CD4-positive, alpha-beta memory T cell (primary cell): ENCODE results near the gene USP47. TPM values are rescaled to one million over a fixed set of nuclear protein-coding genes. Genes with fewer than 3 reads are reported as not detected.

Experiments
- CTCF ChIA-PET: fragments of 350-600 bp; sonication (Branson Sonifier 250); formaldehyde crosslinking; loops from one replicate; lab custom pipeline; 2021; ENCODE audit warnings: inconsistent platforms; ENCODE audit not compliant: partially characterized antibody; lab: Charles Lee
- POLR2A ChIA-PET: fragments of 350-600 bp; sonication (Branson Sonifier 250); formaldehyde crosslinking; loops from one replicate; lab custom pipeline; 2021; ENCODE audit not compliant: partially characterized antibody; lab: Charles Lee
- DNase-seq, 5 donors: peaks; one replicate each; pipeline versions ENCODE4 v3.0.0 to v3.0.0-alpha.2; 2020 to 2022; ENCODE audit warnings: mixed read lengths in 1 of 5
- H3K27ac ChIP-seq: one replicate; pipeline ENCODE4 v1.7.0; 2013; ENCODE audit warnings: low read depth, low read length
- H3K27me3 ChIP-seq: 2 replicates; pipeline ENCODE4 v1.7.0; 2013; ENCODE audit warnings: mild to moderate bottlenecking, low read length, moderate library complexity; ENCODE audit not compliant: insufficient read depth
- H3K36me3 ChIP-seq: 2 replicates; pipeline ENCODE4 v1.7.0; 2013; ENCODE audit warnings: mild to moderate bottlenecking, low read length, moderate library complexity; ENCODE audit not compliant: insufficient read depth
- H3K4me1 ChIP-seq: 2 replicates; pipeline ENCODE4 v1.7.0; 2013; ENCODE audit warnings: mild to moderate bottlenecking, low read length, moderate library complexity; ENCODE audit not compliant: insufficient read depth
- H3K4me3 ChIP-seq, 2 donors: one replicate each; pipeline ENCODE4 v1.7.0; 2013; ENCODE audit warnings: low read length in 2 of 2, mild to moderate bottlenecking in 1 of 2
- H3K9me3 ChIP-seq, 2 donors: one replicate each; pipeline ENCODE4 v1.7.0; 2013; ENCODE audit warnings: low read length in 2 of 2, control low read depth in 1 of 2; ENCODE audit not compliant: control insufficient read depth in 1 of 2
- H3K27ac Mint-ChIP-seq, 7 donors: one replicate each; pipeline ENCODE4 v1.8.0; 2020 to 2021; ENCODE audit warnings: mixed read lengths in 7 of 7, mild to moderate bottlenecking in 6 of 7, inconsistent platforms in 3 of 7, moderate library complexity in 3 of 7
- H3K27me3 Mint-ChIP-seq, 2 donors: one replicate each; pipeline ENCODE4 v1.8.0; 2020 to 2021; ENCODE audit warnings: mixed read lengths in 2 of 2
- H3K36me3 Mint-ChIP-seq, 2 donors: one replicate each; pipeline ENCODE4 v1.8.0; 2020 to 2021; ENCODE audit warnings: mixed read lengths in 2 of 2, inconsistent platforms in 1 of 2, mild to moderate bottlenecking in 1 of 2
- H3K4me1 Mint-ChIP-seq, 4 donors: one replicate each; pipeline ENCODE4 v1.8.0; 2020 to 2021; ENCODE audit warnings: mixed read lengths in 4 of 4, mild to moderate bottlenecking in 1 of 4
- H3K4me3 Mint-ChIP-seq, 8 donors: one replicate each; pipeline ENCODE4 v1.8.0; 2020 to 2021; ENCODE audit warnings: mixed read lengths in 8 of 8, mild to moderate bottlenecking in 7 of 8, moderate library complexity in 6 of 8, inconsistent platforms in 3 of 8
- H3K9me3 Mint-ChIP-seq, 8 donors: one replicate each; pipeline ENCODE4 v1.8.0; 2020 to 2021; ENCODE audit warnings: mixed read lengths in 8 of 8, mild to moderate bottlenecking in 5 of 8, inconsistent platforms in 3 of 8, moderate library complexity in 1 of 8
- intact Hi-C: fragments of 100-400 bp; cut with micrococcal nuclease; formaldehyde crosslinking; loops from one replicate; pipeline ENCODE4 v1.15.1; 2023
- polyA plus RNA-seq, 2 donors: library from polyadenylated mRNA; unstranded; fragments of 300-500 nt; fragmentation: Illumina TruSeq; gene quantifications; one replicate each; pipeline ENCODE4 v1.2.3, GENCODE V29; 2021
- total RNA-seq, 2 experiments: library from RNA; stranded (reverse); gene quantifications; one replicate each; pipeline ENCODE4 v1.2.3, GENCODE V29; 2021

Gene USP47
- total and polyA plus RNA-seq, 4 experiments from 2014 or later = 43.7 to 65.9 (median 56.9) TPM

- no peak overlapping the region for H3K4me3 ChIP-seq
- intact Hi-C loops = no loop called here
- H3K9me3 ChIP-seq = no peaks in the 10 kb centered on the region
- H3K4me3 Mint-ChIP-seq = no peak overlapping the region
- ChIA-PET POLR2A (no interaction called here), CTCF (interaction anchor here (1.2 kb wide), 1 partner anchor 13 kb away, joined by 3 read pairs; no protein-coding TSS in a partner anchor)
- H3K27me3 Mint-ChIP-seq = peaks cover 0 to 1% of the 10 kb centered on the region in 2 donors
- H3K4me1 Mint-ChIP-seq = peaks cover 39 to 52% (median 46%) of the 10 kb centered on the region in 4 donors
- no peak overlapping the region for H3K27ac ChIP-seq
- peaks cover 0 to 3% (median 0%) of the 10 kb centered on the region in 8 donors for H3K9me3 Mint-ChIP-seq
- H3K27ac Mint-ChIP-seq = no peak overlapping the region
- peaks cover 41% of the 10 kb centered on the region for H3K4me1 ChIP-seq
- H3K27me3 ChIP-seq = no peaks in the 10 kb centered on the region
- peaks cover 4 to 6% of the 10 kb centered on the region in 2 donors for H3K36me3 Mint-ChIP-seq
- H3K36me3 ChIP-seq = no peaks in the 10 kb centered on the region
- DNase-seq = no peak
Observed at GRCh38 chr11:11963067-11963466, 121.3 kb downstream of the USP47 start.

DNA sequence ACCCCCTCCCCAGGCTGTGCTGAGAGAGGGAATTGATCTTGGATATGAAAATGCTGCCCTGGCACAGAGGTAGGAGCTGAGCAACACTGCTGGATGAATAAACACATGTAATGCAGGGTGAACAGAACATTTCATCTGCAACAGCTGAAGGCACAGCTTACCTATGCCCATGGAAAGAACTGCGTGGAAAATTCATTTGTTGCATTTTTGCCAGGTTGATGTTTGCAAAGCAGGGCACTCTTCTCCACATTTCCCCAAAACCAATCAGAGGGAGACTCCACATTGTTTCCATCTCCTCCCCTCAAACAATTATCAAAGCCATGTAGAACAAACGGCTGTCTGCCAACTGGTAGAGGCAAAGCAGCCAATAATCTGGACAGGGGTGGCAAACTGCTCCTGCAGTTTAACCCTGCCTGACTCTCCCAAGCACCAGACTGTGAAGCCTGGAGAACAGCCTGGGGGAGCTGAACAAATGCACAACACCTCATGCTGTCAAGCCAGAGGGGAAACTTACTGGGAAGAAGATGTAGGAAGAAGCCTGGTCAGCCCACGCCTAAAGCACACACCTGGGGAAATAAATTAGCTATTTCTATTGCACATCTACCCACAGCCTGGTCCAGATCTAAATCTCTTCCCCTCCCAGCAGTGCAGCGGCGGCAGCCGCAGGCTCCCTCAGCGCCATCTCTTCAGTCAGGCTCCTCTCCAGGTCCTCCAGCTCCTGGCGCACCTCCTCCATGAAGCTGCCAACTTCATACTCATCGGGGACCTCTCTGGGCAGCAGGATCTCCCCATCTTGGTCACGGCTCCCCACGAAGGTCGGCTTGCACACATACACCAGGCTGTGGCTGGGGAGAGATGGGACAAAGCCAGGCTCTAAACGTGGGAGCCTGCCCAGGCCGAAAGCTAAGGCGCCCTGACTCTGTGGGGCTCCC is 122.3 kb downstream of the USP47 start:
- ChIA-PET CTCF (interaction anchor here (0.6 to 1.2 kb wide), 3 partner anchors 12 to 1370 kb away, joined by 3 read pairs; no protein-coding TSS in a partner anchor), POLR2A (no interaction called here)
- Histone ChIP-seq H3K4me3 (no peak overlapping the region), H3K36me3 (no peaks in the 10 kb centered on the region), H3K27me3 (no peaks in the 10 kb centered on the region), H3K4me1 (peaks cover 34% of the 10 kb centered on the region), H3K27ac (no peak overlapping the region), H3K9me3 (no peaks in the 10 kb centered on the region)
- Mint-ChIP-seq H3K4me3 (no peak overlapping the region), H3K27me3 (peaks cover 0 to 1% of the 10 kb centered on the region in 2 donors), H3K27ac (peak overlapping the region in 1 of 7 donors; percentile 25), H3K36me3 (peaks cover 0 to 4% of the 10 kb centered on the region in 2 donors), H3K9me3 (peaks cover 0 to 3% (median 0%) of the 10 kb centered on the region in 8 donors), H3K4me1 (peaks cover 31 to 44% (median 38%) of the 10 kb centered on the region in 4 donors)
- intact Hi-C loops = no loop called here
- DNase-seq = no peak

GRCh38 chr11:11964774-11965150 is 123.0 kb downstream of the USP47 start:
- Histone ChIP-seq H3K9me3 (no peaks in the 10 kb centered on the region), H3K27me3 (no peaks in the 10 kb centered on the region), H3K27ac (no peak overlapping the region), H3K36me3 (no peaks in the 10 kb centered on the region), H3K4me1 (peaks cover 27% of the 10 kb centered on the region), H3K4me3 (no peak overlapping the region)
- no peak for DNase-seq
- Mint-ChIP-seq H3K27ac (no peak overlapping the region), H3K4me3 (no peak overlapping the region), H3K36me3 (peaks cover 0 to 2% of the 10 kb centered on the region in 2 donors), H3K27me3 (peaks cover 0 to 1% of the 10 kb centered on the region in 2 donors), H3K9me3 (peaks cover 0 to 3% (median 0%) of the 10 kb centered on the region in 8 donors), H3K4me1 (peaks cover 25 to 38% (median 32%) of the 10 kb centered on the region in 4 donors)
- POLR2A ChIA-PET = no interaction called here
- intact Hi-C loops = no loop called here
- CTCF ChIA-PET = interaction anchor here (1.0 to 3.1 kb wide), 2 partner anchors 9 to 14 kb away, joined by 3 to 27 read pairs; no protein-coding TSS in a partner anchor

GRCh38 chr11:11965192-11965591 is 123.4 kb downstream of the USP47 start:
- intact Hi-C loops = no loop called here
- Histone ChIP-seq H3K4me1 (peaks cover 23% of the 10 kb centered on the region), H3K9me3 (no peaks in the 10 kb centered on the region), H3K27me3 (no peaks in the 10 kb centered on the region), H3K27ac (no peak overlapping the region), H3K4me3 (no peak overlapping the region), H3K36me3 (no peaks in the 10 kb centered on the region)
- H3K4me1 Mint-ChIP-seq = peaks cover 20 to 33% (median 28%) of the 10 kb centered on the region in 4 donors
- H3K27me3 Mint-ChIP-seq = peaks cover 0 to 1% of the 10 kb centered on the region in 2 donors
- DNase-seq = no peak
- H3K9me3 Mint-ChIP-seq = peaks cover 0 to 3% (median 0%) of the 10 kb centered on the region in 8 donors
- ChIA-PET CTCF (interaction anchor here (1.0 to 3.1 kb wide), 2 partner anchors 9 to 13 kb away, joined by 3 to 27 read pairs; no protein-coding TSS in a partner anchor), POLR2A (no interaction called here)
- no peak overlapping the region for H3K27ac Mint-ChIP-seq
- no peaks in the 10 kb centered on the region for H3K36me3 Mint-ChIP-seq
- no peak overlapping the region for H3K4me3 Mint-ChIP-seq

GRCh38 chr11:11965656-11966353 is 124.0 kb downstream of the USP47 start:
- H3K4me1 Mint-ChIP-seq = peaks cover 14 to 27% (median 21%) of the 10 kb centered on the region in 4 donors
- H3K36me3 Mint-ChIP-seq = no peaks in the 10 kb centered on the region
- DNase-seq = no peak
- Histone ChIP-seq H3K9me3 (no peaks in the 10 kb centered on the region), H3K4me3 (no peak overlapping the region), H3K4me1 (peaks cover 17% of the 10 kb centered on the region), H3K27me3 (no peaks in the 10 kb centered on the region), H3K27ac (no peak overlapping the region), H3K36me3 (no peaks in the 10 kb centered on the region)
- H3K9me3 Mint-ChIP-seq = peaks cover 0 to 3% (median 0%) of the 10 kb centered on the region in 8 donors
- ChIA-PET CTCF (interaction anchor here (1.0 to 3.1 kb wide), 5 partner anchors 8 to 167 kb away, joined by 3 to 27 read pairs (median 13); no protein-coding TSS in a partner anchor), POLR2A (no interaction called here)
- intact Hi-C loops = no loop called here
- peaks cover 0 to 1% of the 10 kb centered on the region in 2 donors for H3K27me3 Mint-ChIP-seq
- peak overlapping the region in 1 of 7 donors; percentile 64 for H3K27ac Mint-ChIP-seq
- H3K4me3 Mint-ChIP-seq = no peak overlapping the region

DNA sequence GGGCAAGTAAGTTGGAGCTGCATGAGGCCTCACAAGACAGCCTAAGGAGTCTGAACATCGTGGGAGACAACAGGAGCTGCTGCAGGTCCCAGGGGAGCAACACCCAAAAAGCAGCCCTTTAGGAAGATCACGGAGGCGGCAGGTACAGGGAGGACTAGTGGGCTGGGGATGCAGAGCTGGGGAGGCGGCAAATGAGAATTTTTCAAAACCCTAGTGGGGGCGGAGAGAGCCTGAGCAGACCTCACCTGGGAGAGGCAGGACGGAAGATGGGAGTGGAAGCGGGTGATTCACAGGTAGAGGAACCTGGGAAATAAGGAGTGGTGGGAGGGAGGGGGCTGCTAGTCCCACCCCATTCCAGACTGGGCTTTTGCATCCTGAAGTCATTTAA is 124.6 kb downstream of the USP47 start:
- Mint-ChIP-seq H3K36me3 (no peaks in the 10 kb centered on the region), H3K27ac (no peak overlapping the region), H3K4me1 (peaks cover 9 to 22% (median 16%) of the 10 kb centered on the region in 4 donors), H3K9me3 (peaks cover 0 to 3% (median 0%) of the 10 kb centered on the region in 8 donors), H3K4me3 (peak overlapping the region in 1 of 8 donors; percentile 41), H3K27me3 (peaks cover 0 to 1% of the 10 kb centered on the region in 2 donors)
- intact Hi-C loops = no loop called here
- Histone ChIP-seq H3K27ac (no peak overlapping the region), H3K4me1 (peaks cover 12% of the 10 kb centered on the region), H3K36me3 (no peaks in the 10 kb centered on the region), H3K9me3 (no peaks in the 10 kb centered on the region), H3K4me3 (no peak overlapping the region), H3K27me3 (no peaks in the 10 kb centered on the region)
- CTCF ChIA-PET = interaction anchor here (1.2 to 3.1 kb wide), 9 partner anchors 8 to 167 kb away, joined by 3 to 27 read pairs (median 7); no protein-coding TSS in a partner anchor
- DNase-seq = no peak
- POLR2A ChIA-PET = interaction anchor here (0.9 kb wide), 1 partner anchor 124 kb away, joined by 3 read pairs; no protein-coding TSS in a partner anchor
